HG03432 (cell line): ENCODE measurements around the gene CDKN1B.

Experiments used
- ATAC-seq: cut with Tn5 transposase; IDR thresholded peaks from one replicate; pipeline ENCODE4 v1.9.1; 2021; ENCODE audit warnings: mild to moderate bottlenecking, moderate library complexity; ENCODE audit not compliant: unreplicated experiment

The CDKN1B gene

DNA sequence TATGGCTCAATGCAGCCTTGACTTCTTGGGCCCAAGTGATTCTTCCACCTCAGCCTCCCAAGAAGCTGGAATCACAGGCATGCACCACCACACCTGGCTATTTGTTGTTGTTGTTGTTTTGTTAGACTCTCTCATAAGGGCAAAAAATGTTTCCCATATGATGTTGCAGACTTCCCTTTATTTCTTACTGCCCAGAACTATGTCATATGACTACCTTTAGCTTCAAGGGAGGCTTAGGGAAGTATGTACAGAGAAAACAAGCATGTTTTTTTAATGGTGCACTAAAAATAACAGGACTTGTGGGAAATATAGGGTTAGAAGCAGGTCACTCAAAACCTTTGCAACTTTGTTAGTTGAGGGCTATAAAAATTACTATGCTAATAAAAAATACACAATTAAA is 16.9 kb upstream of the CDKN1B start:
- no peak for ATAC-seq

DNA sequence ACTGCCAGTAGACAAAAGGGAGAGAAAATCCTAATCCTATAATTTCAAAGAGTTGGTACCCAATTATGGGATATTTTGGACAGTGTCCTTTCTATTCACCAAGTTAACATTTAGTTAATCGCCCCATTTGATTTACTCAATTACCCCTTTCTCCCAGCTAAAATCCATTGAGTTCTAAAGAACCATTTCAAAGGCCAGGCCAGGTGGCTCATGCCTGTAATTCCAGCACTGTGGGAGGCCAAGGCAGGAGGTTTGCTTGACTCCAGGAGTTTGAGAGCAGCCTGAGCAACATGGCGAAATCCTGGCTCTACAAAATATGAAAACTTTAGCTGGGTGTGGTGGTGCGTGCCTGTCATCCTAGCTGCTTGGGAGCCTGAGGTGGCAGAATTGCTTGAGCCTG is 15.7 kb upstream of the CDKN1B start:
- no peak for ATAC-seq

DNA sequence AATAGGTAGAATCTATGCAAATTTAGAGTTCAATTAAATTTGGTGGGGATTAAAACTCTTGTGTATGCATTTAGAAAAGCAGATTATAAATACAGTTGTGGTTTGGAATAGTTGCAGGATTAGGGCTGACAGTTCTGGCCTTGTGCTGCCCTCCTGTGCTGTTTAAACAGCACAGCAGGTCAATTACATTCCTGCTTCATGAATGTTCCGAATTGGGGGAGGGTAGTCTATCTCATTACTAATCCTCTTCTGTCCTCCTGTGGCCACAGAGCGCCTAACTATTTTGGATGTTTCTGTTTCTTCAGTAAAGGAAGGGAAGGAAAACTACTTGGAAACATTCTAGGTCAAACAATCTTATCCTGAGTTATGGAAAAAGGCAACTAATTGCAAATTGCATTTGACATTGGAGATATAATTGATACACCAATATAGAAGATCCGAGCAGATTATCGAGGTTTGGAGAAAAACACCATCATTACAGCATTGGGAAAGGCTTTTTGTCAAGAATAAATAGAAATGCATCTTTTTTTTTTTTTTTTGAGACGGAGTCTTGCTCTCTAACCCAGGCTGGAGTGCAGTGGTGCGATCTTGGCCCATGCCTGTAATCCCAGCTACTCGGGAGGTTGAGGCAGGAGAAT is 12.5 kb upstream of the CDKN1B start:
- ATAC-seq, result peak; percentile 84

DNA sequence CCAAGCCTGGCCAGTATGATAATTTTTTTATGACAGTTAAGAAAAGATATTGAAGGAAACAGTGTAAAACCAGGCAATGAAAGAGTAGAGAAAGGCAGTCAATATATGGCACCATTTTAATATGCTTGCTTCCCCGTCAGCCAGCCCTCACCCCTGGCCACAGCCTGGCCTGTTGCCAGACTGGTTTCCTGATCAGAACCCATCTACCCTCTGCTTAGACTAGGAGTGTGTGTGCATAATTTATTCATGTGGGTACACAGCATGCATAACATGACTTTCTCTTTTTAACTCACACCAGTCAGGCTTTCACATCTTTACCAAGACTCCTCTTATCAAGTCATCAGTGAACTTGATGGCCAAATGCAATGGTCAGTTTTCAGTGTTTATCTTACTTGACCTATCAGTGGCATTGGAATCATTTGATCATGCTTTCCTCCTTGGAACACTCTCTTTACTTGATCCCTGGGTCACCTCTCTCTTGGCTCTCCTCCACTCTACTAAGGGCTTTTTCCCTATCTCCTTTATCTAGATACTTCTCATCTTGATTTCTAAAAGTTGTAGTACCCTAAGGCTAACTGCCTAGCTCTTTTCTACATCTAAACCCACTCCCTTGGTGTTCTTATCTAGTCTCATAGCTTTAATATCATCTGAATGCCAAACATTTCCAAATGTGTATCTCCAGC is 11.2 kb upstream of the CDKN1B start:
- ATAC-seq, result no peak

DNA sequence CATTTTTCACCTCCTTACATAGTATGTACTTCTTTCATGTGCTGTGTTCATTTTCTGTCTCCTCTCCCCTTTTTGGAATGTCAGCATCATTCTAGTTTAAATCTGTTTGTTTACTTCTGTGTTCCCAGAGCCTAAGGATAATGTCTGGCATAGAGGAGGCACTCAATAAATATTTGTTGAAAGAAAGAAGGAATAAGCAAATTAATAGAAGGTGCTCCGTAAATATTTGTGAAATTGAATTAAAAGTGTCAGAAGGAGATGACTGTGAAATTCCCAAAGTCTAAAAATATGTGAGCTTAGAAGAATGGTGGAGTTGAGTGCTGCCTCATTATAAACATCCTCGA is 3.3 kb upstream of the CDKN1B start:
- ATAC-seq, result no peak

DNA sequence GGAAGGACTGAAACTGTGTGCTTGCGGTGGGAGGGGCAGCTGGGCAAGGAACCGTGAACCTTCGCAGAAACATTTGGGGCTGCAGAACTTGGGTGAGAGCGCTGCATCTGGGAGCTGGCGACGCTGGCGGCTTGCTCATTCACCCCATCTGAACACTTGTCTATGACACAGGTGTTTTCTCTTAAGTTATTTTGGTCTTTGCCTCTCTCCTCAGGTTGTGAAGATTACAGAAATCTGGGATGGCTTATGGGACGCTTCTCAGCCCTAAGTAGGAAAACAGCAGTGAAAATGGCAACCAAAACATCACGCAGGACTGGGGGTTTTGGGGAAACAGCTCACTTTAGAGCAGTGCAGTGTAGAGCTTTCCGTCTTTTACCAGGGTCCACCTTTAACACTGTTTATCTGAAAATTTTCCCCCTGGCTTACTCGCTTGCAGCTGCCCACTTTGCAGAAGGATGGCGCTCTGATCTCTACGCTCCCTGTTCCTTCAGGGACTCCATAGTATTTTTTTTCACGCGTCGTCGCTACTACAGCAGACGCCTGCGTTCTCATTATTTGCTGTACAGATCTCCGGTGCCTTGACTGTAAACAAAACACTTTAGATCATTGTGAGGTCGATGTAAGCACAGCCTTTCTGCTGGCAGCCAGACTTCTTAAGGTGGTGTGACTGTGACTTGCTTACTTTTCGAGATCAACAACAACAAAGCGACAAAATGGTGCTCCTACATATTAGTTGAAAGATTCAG is 2.7 kb upstream of the CDKN1B start:
- ATAC-seq, result peak; percentile 32

DNA sequence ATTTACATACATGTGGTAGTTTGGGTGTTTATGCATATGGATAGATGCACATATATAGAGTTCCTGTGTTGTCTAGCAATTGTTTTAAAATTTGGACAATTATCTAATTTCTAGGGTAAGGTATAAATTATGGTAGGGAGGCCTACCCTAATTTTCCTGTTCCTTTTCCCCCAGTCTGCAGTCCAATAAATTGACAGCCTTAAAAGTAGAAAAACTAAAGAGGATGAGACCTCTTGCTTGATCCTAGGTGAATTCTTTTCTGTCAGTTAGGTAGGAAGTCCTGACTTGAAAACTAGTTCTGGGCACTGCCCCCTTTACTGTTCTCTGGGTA is 2.1 kb upstream of the CDKN1B start:
- ATAC-seq, result no peak

DNA sequence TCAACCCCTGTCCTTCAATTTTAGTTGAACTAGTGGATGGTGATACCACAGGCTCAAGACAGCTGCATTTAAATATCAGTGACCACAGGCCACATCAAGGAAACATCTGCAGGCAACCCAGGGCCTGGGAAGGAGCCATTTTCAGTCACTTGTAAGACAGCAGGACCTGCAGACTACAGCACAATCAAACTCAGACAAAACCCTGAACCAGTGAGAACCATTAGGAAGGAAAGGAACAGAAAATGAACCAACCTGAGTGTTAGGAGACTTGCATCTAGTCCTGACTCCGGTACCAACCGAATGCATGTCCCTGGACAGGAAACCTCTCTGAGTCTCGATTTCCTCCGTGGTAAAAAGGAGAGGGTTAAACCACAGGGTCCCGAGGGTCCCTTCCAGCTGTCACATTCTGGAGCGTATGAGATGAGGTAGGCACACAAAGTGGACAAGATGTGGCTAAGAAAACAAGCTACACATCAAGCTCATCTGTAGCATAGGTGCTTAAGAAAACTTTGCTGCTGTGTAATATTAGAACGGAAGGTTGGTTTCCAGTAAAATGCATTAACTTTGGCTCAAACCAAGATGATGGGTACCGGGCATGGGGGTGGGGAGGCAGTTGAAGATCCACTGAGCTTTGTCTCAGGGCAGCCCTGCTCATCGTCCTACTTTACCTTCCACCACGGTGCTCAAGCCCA is 1.6 kb upstream of the CDKN1B start:
- ATAC-seq, result peak; percentile 32

DNA sequence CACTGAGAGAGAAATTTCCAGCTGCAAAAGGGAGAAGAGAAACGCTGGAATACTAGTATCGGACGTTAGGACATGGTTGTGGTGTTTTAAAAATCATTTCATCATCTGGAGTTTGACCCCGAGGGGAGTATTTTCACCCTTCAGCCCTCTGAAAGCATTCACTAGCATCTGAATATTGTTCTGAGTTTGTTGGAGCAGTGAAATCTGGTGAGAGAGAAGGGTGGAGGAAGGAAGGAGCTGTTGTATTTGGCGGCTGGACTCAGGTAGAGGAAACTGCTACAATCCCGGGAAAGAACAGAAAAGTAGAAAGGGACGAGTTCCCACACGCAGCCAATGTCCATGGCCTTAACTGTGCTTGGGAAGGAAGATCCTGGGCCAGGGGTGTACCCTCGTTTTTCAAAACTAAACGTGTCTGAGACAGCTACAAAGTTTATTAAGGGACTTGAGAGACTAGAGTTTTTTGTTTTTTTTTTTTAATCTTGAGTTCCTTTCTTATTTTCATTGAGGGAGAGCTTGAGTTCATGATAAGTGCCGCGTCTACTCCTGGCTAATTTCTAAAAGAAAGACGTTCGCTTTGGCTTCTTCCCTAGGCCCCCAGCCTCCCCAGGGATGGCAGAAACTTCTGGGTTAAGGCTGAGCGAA is 896 bp upstream of the CDKN1B start:
- ATAC-seq, result no peak

DNA sequence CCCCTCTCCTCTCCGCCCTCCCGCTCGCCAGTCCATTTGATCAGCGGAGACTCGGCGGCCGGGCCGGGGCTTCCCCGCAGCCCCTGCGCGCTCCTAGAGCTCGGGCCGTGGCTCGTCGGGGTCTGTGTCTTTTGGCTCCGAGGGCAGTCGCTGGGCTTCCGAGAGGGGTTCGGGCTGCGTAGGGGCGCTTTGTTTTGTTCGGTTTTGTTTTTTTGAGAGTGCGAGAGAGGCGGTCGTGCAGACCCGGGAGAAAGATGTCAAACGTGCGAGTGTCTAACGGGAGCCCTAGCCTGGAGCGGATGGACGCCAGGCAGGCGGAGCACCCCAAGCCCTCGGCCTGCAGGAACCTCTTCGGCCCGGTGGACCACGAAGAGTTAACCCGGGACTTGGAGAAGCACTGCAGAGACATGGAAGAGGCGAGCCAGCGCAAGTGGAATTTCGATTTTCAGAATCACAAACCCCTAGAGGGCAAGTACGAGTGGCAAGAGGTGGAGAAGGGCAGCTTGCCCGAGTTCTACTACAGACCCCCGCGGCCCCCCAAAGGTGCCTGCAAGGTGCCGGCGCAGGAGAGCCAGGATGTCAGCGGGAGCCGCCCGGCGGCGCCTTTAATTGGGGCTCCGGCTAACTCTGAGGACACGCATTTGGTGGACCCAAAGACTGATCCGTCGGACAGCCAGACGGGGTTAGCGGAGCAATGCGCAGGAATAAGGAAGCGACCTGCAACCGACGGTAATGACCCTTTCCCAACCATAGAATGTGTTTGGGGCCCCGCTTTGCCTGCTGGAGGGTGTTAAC is 615 bp downstream of the CDKN1B start:
- peak; percentile 18 for ATAC-seq

DNA sequence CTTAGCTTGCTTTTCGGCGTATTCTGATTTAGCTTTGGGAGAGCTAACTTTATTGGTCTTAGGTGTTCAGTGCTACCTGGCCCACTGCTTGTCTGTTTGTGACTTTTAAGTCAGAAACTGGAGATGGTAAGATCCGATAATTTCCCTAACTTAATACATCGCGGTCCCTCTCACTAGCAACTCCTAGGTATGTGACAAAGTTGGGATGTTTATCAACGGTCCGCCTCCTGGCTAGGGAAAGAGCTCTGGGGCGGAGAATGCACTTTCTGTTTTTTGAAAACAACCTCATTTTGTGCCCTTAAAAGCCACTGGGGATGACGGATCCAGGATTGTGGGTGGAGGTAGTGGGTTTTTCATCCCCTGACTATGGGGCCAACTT is 1.2 kb downstream of the CDKN1B start:
- no peak for ATAC-seq

DNA sequence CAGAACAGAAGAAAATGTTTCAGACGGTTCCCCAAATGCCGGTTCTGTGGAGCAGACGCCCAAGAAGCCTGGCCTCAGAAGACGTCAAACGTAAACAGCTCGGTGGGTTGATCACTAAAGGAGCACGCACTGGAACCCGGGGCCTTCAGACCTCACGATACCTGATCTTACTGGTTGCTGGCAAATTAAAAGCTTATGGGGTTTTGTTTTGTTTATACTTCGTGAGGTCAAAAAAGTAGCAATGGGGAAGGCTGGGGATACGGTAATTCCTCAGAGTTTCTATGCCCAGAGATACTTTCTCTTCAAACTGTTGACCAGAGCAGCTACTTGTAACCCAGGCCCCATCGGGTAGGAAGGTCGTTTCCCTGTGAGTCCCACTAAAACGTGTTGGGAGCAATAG is 1.7 kb downstream of the CDKN1B start:
- no peak for ATAC-seq

DNA sequence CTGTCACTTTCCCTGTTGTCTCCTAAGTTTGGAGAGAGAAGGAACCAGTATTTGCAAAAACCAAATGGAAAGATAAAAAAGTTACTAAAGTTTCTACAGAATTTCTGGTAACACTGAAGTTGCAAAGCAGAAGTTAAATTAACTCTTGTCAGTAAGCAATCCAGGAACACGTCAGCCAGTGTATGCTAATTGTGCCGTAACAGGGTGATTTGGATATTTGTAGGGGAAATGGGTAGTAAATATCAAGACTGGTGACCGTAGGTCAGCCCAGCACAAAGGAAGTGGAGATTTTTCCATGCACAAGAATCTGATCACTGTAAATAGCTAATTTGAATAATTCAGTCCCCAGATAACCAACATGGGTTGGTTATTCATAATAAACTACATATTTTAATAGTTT is 2.3 kb downstream of the CDKN1B start:
- no peak for ATAC-seq

DNA sequence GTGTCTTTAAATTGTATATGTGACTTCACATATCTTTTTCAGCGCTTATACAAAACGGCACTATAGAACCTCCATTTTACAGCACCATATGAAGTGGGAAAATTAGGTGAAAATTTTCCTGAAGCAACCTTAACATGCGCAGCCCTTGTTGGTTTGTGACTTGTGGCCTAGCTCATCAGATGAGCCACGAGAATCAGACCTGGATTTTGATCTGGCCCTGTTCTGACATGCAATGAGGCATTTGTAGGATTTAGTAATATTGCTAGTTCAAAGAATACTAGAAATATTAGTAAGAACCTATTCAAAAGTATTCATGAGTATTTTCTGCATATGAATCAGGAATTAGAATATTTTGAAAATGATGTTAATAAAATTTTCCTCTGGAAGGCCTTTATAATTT is 2.9 kb downstream of the CDKN1B start:
- ATAC-seq, result no peak

DNA sequence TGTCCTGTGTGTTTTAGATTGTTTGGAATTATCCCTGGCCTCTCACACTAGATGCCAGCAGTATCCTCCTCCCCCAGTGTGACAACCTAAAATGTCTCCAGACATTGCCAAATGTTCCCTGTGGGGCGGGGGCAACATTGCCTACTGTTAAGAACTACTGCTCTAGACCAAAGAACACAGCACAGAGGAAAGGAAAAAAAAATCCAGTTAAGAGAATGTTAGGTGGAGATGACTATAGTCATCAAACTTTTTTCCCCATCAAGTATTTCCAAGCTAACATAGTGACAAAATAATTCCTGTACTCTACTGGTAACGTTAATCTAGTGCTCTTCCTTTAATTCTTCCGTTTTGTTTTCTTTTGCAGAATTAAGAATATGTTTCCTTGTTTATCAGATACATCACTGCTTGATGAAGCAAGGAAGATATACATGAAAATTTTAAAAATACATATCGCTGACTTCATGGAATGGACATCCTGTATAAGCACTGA is 3.5 kb downstream of the CDKN1B start:
- no peak for ATAC-seq

DNA sequence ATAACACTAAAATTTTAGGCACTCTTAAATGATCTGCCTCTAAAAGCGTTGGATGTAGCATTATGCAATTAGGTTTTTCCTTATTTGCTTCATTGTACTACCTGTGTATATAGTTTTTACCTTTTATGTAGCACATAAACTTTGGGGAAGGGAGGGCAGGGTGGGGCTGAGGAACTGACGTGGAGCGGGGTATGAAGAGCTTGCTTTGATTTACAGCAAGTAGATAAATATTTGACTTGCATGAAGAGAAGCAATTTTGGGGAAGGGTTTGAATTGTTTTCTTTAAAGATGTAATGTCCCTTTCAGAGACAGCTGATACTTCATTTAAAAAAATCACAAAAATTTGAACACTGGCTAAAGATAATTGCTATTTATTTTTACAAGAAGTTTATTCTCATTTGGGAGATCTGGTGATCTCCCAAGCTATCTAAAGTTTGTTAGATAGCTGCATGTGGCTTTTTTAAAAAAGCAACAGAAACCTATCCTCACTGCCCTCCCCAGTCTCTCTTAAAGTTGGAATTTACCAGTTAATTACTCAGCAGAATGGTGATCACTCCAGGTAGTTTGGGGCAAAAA is 4.1 kb downstream of the CDKN1B start:
- ATAC-seq, result no peak

DNA sequence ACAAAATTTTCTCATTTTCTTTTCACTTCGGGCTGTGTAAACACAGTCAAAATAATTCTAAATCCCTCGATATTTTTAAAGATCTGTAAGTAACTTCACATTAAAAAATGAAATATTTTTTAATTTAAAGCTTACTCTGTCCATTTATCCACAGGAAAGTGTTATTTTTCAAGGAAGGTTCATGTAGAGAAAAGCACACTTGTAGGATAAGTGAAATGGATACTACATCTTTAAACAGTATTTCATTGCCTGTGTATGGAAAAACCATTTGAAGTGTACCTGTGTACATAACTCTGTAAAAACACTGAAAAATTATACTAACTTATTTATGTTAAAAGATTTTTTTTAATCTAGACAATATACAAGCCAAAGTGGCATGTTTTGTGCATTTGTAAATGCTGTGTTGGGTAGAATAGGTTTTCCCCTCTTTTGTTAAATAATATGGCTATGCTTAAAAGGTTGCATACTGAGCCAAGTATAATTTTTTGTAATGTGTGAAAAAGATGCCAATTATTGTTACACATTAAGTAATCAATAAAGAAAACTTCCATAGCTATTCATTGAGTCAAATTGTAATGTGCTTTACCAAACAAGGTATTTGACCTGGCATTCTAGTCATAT is 4.8 kb downstream of the CDKN1B start:
- no peak for ATAC-seq

DNA sequence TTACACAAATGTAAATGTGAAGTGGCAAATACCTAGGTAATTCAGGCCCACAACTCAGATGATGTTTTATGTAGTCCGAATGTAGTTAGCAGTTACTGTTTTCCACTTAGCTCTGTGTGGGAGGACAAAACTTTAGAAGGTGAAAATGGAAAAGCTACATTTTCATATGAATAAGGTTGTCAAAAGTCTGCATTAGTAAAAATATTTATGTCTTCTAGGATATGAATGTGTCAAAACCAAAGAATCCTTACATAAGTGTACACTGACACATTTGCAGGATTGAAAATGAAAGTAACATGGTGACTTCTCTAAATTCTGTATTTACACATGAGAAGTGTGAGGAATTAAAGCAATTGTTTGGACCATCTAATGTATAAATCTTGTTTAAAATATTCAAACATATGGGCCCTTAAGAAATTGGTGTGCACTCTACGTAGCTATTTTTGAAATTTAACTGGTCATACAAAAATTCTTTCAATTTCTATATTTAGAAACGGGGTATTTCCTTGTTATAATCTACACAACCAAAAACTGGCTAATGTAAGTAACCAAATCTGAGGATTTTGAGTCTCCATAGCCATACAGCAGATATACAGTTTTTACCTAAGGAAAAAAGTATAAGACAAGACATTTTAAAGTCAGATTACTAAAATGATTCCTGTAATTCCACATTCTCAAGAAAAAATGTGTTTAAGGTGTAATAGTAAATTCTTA is 5.4 kb downstream of the CDKN1B start:
- no peak for ATAC-seq

DNA sequence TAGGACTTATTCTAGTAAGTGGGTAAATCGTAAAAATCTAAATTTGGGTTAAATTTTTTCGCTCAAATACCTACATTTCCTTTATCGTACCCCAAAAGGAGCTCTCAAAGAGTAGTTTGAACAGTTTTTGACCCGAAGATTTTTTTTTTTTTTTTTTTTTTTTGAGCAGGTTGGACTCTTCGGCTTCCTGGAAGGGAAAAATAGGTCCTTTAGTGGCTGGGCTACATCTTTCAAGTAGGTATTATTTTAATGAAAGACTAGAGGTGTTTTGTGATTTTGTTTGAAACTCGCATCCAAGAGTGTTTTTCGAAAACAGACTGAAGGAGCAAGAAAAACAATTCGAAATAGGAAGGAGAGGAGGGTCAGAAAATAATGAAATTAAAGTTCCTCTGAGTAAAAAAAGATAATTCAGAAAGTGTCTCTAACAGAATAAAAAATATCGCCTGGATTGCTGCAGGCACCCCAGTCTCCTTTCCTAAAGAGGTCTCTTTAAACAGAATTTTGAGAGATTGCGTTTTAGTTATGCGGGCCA is 6.0 kb downstream of the CDKN1B start:
- ATAC-seq, result no peak
